Stimulated activated CD4-positive, alpha-beta T cell treated with anti-CD3 and anti-CD28 coated beads, Interleukin-15, amount 100 ng/mL, for 24 hours (primary cell): ENCODE results near the gene VSTM2A.
"Not testable (repeated sequence)": the region's sequence is repeated elsewhere in the genome, so short reads cannot be mapped to it uniquely, and the experiment has no call there.

Experiments
- DNase-seq: peaks from one replicate; pipeline ENCODE4 v3.0.0-alpha.2; 2020

The VSTM2A gene

GRCh38 chr7:54541669-54542625 is at the start of gene VSTM2A:
TSS of gene VSTM2A (plus strand) at chr7:54542375. CDS start at chr7:54542731, 356 bp downstream.
- DNase-seq: no peak

- DNase-seq: not testable (repeated sequence)
Measured at GRCh38 chr7:54504531-54504930, 37.6 kb upstream of the VSTM2A start.

- DNase-seq: no peak
Measured at GRCh38 chr7:54529568-54529967, 12.6 kb upstream of the VSTM2A start.

- DNase-seq: no peak
Measured at GRCh38 chr7:54538122-54538521, 4.1 kb upstream of the VSTM2A start.

GRCh38 chr7:54543051-54543488 is 895 bp downstream of the VSTM2A start:
- no peak for DNase-seq

- no peak for DNase-seq
Measured at GRCh38 chr7:54544149-54544526, 2.0 kb downstream of the VSTM2A start.

GRCh38 chr7:54544527-54545240 is 2.5 kb downstream of the VSTM2A start:
- DNase-seq: no peak

- no peak for DNase-seq
Measured at GRCh38 chr7:54545241-54545563, 3.0 kb downstream of the VSTM2A start.

GRCh38 chr7:54546081-54546985 is 4.2 kb downstream of the VSTM2A start:
- DNase-seq: peak; percentile 7

- no peak for DNase-seq
Measured at GRCh38 chr7:54546986-54547314, 4.8 kb downstream of the VSTM2A start.

- no peak for DNase-seq
Measured at GRCh38 chr7:54550471-54550870, 8.3 kb downstream of the VSTM2A start.

GRCh38 chr7:54556121-54556520 is 13.9 kb downstream of the VSTM2A start:
- no peak for DNase-seq

- no peak for DNase-seq
Measured at GRCh38 chr7:54559401-54559800, 17.2 kb downstream of the VSTM2A start.

GRCh38 chr7:54560198-54560597 is 18.0 kb downstream of the VSTM2A start:
- DNase-seq: no peak

- DNase-seq: no peak
Measured at GRCh38 chr7:54560723-54561122, 18.5 kb downstream of the VSTM2A start.

- no peak for DNase-seq
Measured at GRCh38 chr7:54563329-54563916, 21.2 kb downstream of the VSTM2A start.

- no peak for DNase-seq
Measured at GRCh38 chr7:54565432-54565831, 23.3 kb downstream of the VSTM2A start.

GRCh38 chr7:54581511-54581910 is 39.3 kb downstream of the VSTM2A start:
- no peak for DNase-seq

GRCh38 chr7:54591404-54592386 is 49.5 kb downstream of the VSTM2A start:
- no peak for DNase-seq

GRCh38 chr7:54596747-54597146 is 54.6 kb downstream of the VSTM2A start:
- no peak for DNase-seq

- DNase-seq: no peak
Measured at GRCh38 chr7:54615537-54615936, 73.4 kb downstream of the VSTM2A start.
